Osteocyte (in vitro differentiated cells): ENCODE results near the gene LPAR3. TPM values are rescaled to one million over a fixed set of nuclear protein-coding genes. Genes with fewer than 3 reads are reported as not detected.

Source experiments
- DNase-seq: peaks from one replicate; pipeline ENCODE4 v3.0.0; 2021; ENCODE audit warnings: mixed read lengths; ENCODE audit not compliant: unreplicated experiment; ENCODE audit errors: extremely low spot score
- H3K27ac Mint-ChIP-seq: one replicate; pipeline ENCODE4 v1.8.0; 2021; ENCODE audit warnings: mild to moderate bottlenecking, mixed read lengths; ENCODE audit not compliant: unreplicated experiment
- H3K27me3 Mint-ChIP-seq: one replicate; pipeline ENCODE4 v1.8.0; 2021; ENCODE audit warnings: mixed read lengths; ENCODE audit not compliant: unreplicated experiment
- H3K36me3 Mint-ChIP-seq: one replicate; pipeline ENCODE4 v1.8.0; 2021; ENCODE audit warnings: mixed read lengths; ENCODE audit not compliant: unreplicated experiment
- H3K4me1 Mint-ChIP-seq: one replicate; pipeline ENCODE4 v1.8.0; 2021; ENCODE audit warnings: mixed read lengths; ENCODE audit not compliant: unreplicated experiment
- H3K4me3 Mint-ChIP-seq: one replicate; pipeline ENCODE4 v1.8.0; 2021; ENCODE audit warnings: mild to moderate bottlenecking, moderate library complexity, mixed read lengths; ENCODE audit not compliant: unreplicated experiment
- H3K9me3 Mint-ChIP-seq: one replicate; pipeline ENCODE4 v1.8.0; 2021; ENCODE audit warnings: mixed read lengths; ENCODE audit not compliant: unreplicated experiment
- total RNA-seq: library from RNA; stranded (reverse); gene quantifications from 2 replicates; pipeline ENCODE4 v1.2.1, GENCODE V29; 2021
- TF ChIP-seq, protein P1 (sequence below): fragments of 200-600 bp; sonication (generic); IDR thresholded peaks from 2 replicates; pipeline ENCODE4 v1.5.0; 2021; ENCODE audit warnings: antibody characterized with exemption, mild to moderate bottlenecking, moderate library complexity

Gene LPAR3
- total RNA-seq, 1 donor from 2014 or later: not detected

DNA sequence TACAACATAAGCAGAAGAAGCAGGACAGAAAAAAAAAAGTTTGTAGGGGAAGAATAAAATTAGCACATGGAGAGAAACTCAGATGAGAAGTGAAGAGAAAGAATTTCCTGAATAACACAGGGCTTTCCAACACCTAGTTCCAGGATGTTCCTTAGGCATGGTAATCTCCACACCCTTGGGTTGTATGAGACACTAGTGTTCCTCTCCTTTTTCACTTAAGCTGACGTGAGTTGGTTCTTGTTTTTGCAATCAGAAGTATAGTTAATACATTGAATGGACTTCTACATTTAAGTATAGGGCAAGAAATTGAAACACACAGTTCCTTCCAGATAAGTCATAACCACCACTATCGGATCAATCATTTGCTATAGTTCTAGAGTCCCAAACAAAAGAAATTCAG, 51.0 kb downstream of the LPAR3 start:
- DNase-seq: no peak
- H3K27me3 Mint-ChIP-seq: peaks cover 30% of the 10 kb centered on the region
- no peaks in the 10 kb centered on the region for H3K36me3 Mint-ChIP-seq
- H3K4me1 Mint-ChIP-seq: peaks cover 8% of the 10 kb centered on the region
- TF ChIP-seq, protein P1, sequence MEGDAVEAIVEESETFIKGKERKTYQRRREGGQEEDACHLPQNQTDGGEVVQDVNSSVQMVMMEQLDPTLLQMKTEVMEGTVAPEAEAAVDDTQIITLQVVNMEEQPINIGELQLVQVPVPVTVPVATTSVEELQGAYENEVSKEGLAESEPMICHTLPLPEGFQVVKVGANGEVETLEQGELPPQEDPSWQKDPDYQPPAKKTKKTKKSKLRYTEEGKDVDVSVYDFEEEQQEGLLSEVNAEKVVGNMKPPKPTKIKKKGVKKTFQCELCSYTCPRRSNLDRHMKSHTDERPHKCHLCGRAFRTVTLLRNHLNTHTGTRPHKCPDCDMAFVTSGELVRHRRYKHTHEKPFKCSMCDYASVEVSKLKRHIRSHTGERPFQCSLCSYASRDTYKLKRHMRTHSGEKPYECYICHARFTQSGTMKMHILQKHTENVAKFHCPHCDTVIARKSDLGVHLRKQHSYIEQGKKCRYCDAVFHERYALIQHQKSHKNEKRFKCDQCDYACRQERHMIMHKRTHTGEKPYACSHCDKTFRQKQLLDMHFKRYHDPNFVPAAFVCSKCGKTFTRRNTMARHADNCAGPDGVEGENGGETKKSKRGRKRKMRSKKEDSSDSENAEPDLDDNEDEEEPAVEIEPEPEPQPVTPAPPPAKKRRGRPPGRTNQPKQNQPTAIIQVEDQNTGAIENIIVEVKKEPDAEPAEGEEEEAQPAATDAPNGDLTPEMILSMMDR: no peak
- peaks cover 5% of the 10 kb centered on the region for H3K9me3 Mint-ChIP-seq
- no peak overlapping the region for H3K27ac Mint-ChIP-seq
- no peak overlapping the region for H3K4me3 Mint-ChIP-seq

DNA sequence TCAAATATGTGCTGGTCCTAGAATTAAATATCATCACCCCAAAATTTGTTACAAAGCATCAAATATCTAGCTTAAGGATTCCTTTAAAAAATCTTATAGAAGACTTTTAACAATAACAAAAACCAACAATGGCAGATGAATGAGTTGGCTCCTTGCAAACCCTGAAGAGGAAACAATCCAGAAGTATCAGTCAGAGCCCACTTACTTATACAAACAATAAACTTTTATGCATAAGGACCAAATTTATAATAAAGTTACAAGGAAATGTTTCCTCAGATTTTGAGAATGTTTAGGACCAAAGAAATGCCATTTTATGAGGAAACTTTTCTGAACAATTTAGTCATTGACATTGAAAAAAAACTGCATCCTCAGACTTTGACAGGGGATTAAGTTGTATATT, 52.7 kb downstream of the LPAR3 start:
- peaks cover 30% of the 10 kb centered on the region for H3K27me3 Mint-ChIP-seq
- DNase-seq: no peak
- peaks cover 5% of the 10 kb centered on the region for H3K9me3 Mint-ChIP-seq
- TF ChIP-seq, protein P1: no peak
- peaks cover 3% of the 10 kb centered on the region for H3K4me1 Mint-ChIP-seq
- H3K27ac Mint-ChIP-seq: no peak overlapping the region
- no peak overlapping the region for H3K4me3 Mint-ChIP-seq
- H3K36me3 Mint-ChIP-seq: no peaks in the 10 kb centered on the region

DNA sequence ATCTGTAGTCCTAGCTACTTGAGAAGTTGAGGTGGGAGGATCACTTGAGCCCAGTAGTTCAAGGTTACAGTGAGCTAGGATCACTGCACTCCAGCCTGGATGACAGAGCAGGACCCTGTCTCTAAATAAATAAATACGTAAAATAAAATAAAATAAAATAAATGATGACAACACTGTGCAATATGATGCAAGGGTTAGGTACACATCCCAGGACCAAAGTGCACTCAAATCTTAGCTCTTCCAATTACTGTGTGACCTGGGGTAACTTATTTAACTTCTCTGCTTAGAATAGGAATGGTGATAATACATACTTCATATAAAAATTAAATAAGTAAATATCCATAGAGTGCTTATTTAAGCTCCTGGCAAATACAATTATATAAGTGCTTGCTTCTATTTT, 53.5 kb downstream of the LPAR3 start:
- H3K4me1 Mint-ChIP-seq: peaks cover 3% of the 10 kb centered on the region
- TF ChIP-seq, protein P1: no peak
- no peak overlapping the region for H3K4me3 Mint-ChIP-seq

DNA sequence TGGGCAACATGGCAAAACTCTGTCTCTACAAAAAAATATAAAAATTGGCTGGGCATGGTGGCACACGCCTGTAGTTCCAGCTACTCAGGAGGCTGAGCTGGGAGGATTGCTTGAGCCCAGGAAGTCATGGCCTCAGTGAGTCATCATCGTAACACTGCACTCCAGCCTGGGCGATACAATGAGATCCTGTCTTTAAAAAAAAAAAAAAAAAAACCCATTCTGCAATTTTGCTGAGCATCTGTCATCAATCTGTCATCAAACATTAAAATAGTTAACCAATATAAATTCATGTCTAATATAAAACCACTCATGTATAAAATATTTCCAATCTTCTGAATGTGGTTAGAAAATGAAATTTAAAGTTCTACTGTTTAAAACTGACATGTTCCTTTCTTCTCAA, 56.9 kb downstream of the LPAR3 start:
- Mint-ChIP-seq H3K4me1 (peaks cover 3% of the 10 kb centered on the region), H3K9me3 (peaks cover 5% of the 10 kb centered on the region), H3K4me3 (no peak overlapping the region), H3K36me3 (no peaks in the 10 kb centered on the region), H3K27ac (no peak overlapping the region), H3K27me3 (peaks cover 21% of the 10 kb centered on the region)
- DNase-seq: no peak
- TF ChIP-seq, protein P1: no peak

More for the DNA sequence above, 53.5 kb downstream of the LPAR3 start:
- no peak overlapping the region for H3K27ac Mint-ChIP-seq
- DNase-seq: no peak
- H3K9me3 Mint-ChIP-seq: peaks cover 5% of the 10 kb centered on the region
- H3K27me3 Mint-ChIP-seq: peaks cover 30% of the 10 kb centered on the region
- H3K36me3 Mint-ChIP-seq: no peaks in the 10 kb centered on the region

DNA sequence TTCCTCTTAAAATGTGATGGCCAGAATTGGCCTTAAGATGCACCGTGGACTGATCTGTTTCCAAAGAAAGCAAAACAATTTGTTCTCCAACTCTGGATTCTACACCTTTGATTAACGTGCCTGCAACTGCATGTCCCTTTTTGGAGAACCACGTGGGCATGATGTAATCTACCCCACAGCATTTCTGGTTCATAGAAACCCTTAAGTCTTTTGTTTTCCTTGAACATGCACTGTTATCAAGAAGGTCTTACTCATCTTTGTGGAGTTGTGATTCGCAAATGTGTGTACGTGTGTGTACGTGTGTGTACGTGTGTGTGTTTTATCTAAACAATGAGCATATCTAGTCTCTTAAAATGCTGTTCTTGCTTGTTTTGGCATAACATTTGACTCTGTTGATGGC, 57.8 kb downstream of the LPAR3 start:
- peaks cover 5% of the 10 kb centered on the region for H3K9me3 Mint-ChIP-seq
- no peaks in the 10 kb centered on the region for H3K36me3 Mint-ChIP-seq
- H3K4me1 Mint-ChIP-seq: peaks cover 3% of the 10 kb centered on the region
- TF ChIP-seq, protein P1: no peak
- DNase-seq: no peak
- peaks cover 21% of the 10 kb centered on the region for H3K27me3 Mint-ChIP-seq
- no peak overlapping the region for H3K4me3 Mint-ChIP-seq
- H3K27ac Mint-ChIP-seq: no peak overlapping the region
